Endothelial cell of umbilical vein (primary cell): ENCODE results near the gene ABHD5. TPM values are rescaled to one million over a fixed set of nuclear protein-coding genes. Genes with fewer than 3 reads are reported as not detected.

Experiments used
- BruUV-seq: library from RNA; stranded (reverse); fragments of 400-500 nt; replicated peaks from 2 replicates; lab custom pipeline; 2021; lab: Mats Ljungman, UMichigan
- CTCF ChIA-PET: fragments of 300-600, 350-600 bp; sonication (Branson Sonifier 250); formaldehyde crosslinking; loops from one replicate; lab custom pipeline; 2021; ENCODE audit warnings: antibody characterized with exemption, inconsistent platforms; lab: Charles Lee
- POLR2A ChIA-PET: fragments of 300-600, 350-600 bp; sonication (Branson Sonifier 250); formaldehyde crosslinking; loops from one replicate; lab custom pipeline; 2021; ENCODE audit warnings: antibody characterized with exemption, inconsistent platforms; lab: Charles Lee
- DNase-seq: peaks from one replicate; pipeline ENCODE4 v3.0.0-alpha.2; 2011; ENCODE audit warnings: low read depth, low spot score
- FAIRE-seq: peaks from 2 replicates; lab custom pipeline; 2011; peaks lifted over from hg19 to GRCh38; lab: Jason Lieb, UNC
- H2AFZ ChIP-seq: 2 replicates; pipeline ENCODE4 v1.6.0; 2012; ENCODE audit warnings: low read depth, low read length, control low read depth, inconsistent platforms
- H3K27ac ChIP-seq: 2 replicates; pipeline ENCODE4 v1.5.1; 2011; ENCODE audit warnings: low read depth, mild to moderate bottlenecking, control low read depth, low read length, moderate library complexity; ENCODE audit not compliant: insufficient read depth
- H3K27me3 ChIP-seq, 2 experiments: 2 replicates each; pipeline versions ENCODE4 v1.6.0 to v1.6.1; 2011; ENCODE audit warnings: low read length in 2 of 2, mixed read lengths in 1 of 2; ENCODE audit not compliant: control insufficient read depth in 2 of 2, insufficient read depth in 2 of 2
- H3K36me3 ChIP-seq, 2 experiments: 2 replicates in 1 of 2; 3 replicates in 1 of 2; pipeline ENCODE4 v1.5.1; 2011; ENCODE audit warnings: low read length in 2 of 2, mild to moderate bottlenecking in 1 of 2, moderate library complexity in 1 of 2; ENCODE audit not compliant: control insufficient read depth in 2 of 2, insufficient read depth in 2 of 2; ENCODE audit errors: extremely low read depth in 1 of 2
- H3K4me1 ChIP-seq: 3 replicates; pipeline ENCODE4 v1.5.1; 2011; ENCODE audit warnings: mild to moderate bottlenecking, low read length; ENCODE audit not compliant: control insufficient read depth, insufficient read depth; ENCODE audit errors: extremely low read depth
- H3K4me2 ChIP-seq: 2 replicates; pipeline ENCODE4 v1.6.1; 2011; ENCODE audit warnings: low read length, control low read depth, mixed read lengths; ENCODE audit not compliant: insufficient read depth
- H3K4me3 ChIP-seq, 3 experiments: fragments of 200-600 bp in 1 of 3; sonication (generic), shearing (Covaris generic) in 1 of 3; replicated peaks in 1 of 3; 2 replicates each; pipeline ENCODE4 v1.5.1; 2011 to 2016; ENCODE audit warnings: control low read depth in 3 of 3, low read length in 3 of 3, mild to moderate bottlenecking in 2 of 3, inconsistent platforms in 1 of 3, low read depth in 1 of 3, moderate library complexity in 1 of 3; ENCODE audit not compliant: insufficient read depth in 1 of 3
- H3K79me2 ChIP-seq: 2 replicates; pipeline ENCODE4 v1.6.0; 2012; ENCODE audit warnings: low read length, inconsistent platforms; ENCODE audit not compliant: control insufficient read depth, insufficient read depth
- H3K9ac ChIP-seq: replicated peaks from 2 replicates; pipeline ENCODE3; 2011; ENCODE audit warnings: low read length, control low read depth; ENCODE audit not compliant: insufficient read depth; ENCODE audit errors: extremely low read depth
- H3K9me1 ChIP-seq: replicated peaks from 3 replicates; pipeline ENCODE4 v1.6.0; 2011; ENCODE audit warnings: mild to moderate bottlenecking, low read length; ENCODE audit not compliant: control insufficient read depth, insufficient read depth; ENCODE audit errors: extremely low read depth
- H3K9me3 ChIP-seq: replicated peaks from 2 replicates; pipeline ENCODE4 v1.5.1; 2012; ENCODE audit warnings: low read length, inconsistent platforms; ENCODE audit not compliant: control insufficient read depth, insufficient read depth
- H4K20me1 ChIP-seq: replicated peaks from 2 replicates; pipeline ENCODE3; 2011; ENCODE audit warnings: mild to moderate bottlenecking, low read length; ENCODE audit not compliant: control insufficient read depth, insufficient read depth; ENCODE audit errors: extremely low read depth
- CTCF ChIP-seq, 2 donors: IDR thresholded peaks; 1 replicate in 1 of 2; 2 replicates in 1 of 2; pipeline ENCODE4 v1.5.1; 2011; ENCODE audit warnings: low read length in 2 of 2, mild to moderate bottlenecking in 2 of 2, moderate library complexity in 2 of 2, control low read depth in 1 of 2, inconsistent platforms in 1 of 2, low read depth in 1 of 2; ENCODE audit not compliant: insufficient read depth in 1 of 2; ENCODE audit errors: extremely low read depth in 1 of 2
- EZH2 ChIP-seq: IDR thresholded peaks from 2 replicates; pipeline ENCODE4 v1.6.1; 2012; ENCODE audit warnings: borderline replicate concordance, low read depth, mild to moderate bottlenecking, moderate library complexity, low read length, inconsistent platforms; ENCODE audit not compliant: severe bottlenecking
- FOS ChIP-seq: IDR thresholded peaks from 2 replicates; pipeline ENCODE4 v1.6.1; 2011; ENCODE audit warnings: mild to moderate bottlenecking, low read length, moderate library complexity, borderline replicate concordance; ENCODE audit not compliant: insufficient read depth
- GATA2 ChIP-seq: IDR thresholded peaks from 2 replicates; pipeline ENCODE4 v1.7.0; 2011; ENCODE audit warnings: low read depth, mild to moderate bottlenecking, moderate library complexity, mixed read lengths, low read length; ENCODE audit not compliant: insufficient read length, insufficient read depth
- JUN ChIP-seq: IDR thresholded peaks from 2 replicates; pipeline ENCODE4 v1.6.1; 2011; ENCODE audit warnings: borderline replicate concordance, low read depth; ENCODE audit not compliant: insufficient read length, insufficient read depth
- MAX ChIP-seq: IDR thresholded peaks from 2 replicates; pipeline ENCODE4 v1.6.1; 2011; ENCODE audit not compliant: insufficient read depth, insufficient read length
- MYC ChIP-seq: IDR thresholded peaks from one replicate; pipeline ENCODE4 v1.6.1; 2011; ENCODE audit warnings: mild to moderate bottlenecking, low read depth, low read length
- POLR2A ChIP-seq: IDR thresholded peaks from 2 replicates; pipeline ENCODE4 v1.6.1; 2012; ENCODE audit warnings: low read depth, mild to moderate bottlenecking, control low read depth, low read length
- POLR2AphosphoS5 ChIP-seq: IDR thresholded peaks from 2 replicates; pipeline ENCODE4 v1.6.1; 2012; ENCODE audit warnings: low read depth, mild to moderate bottlenecking, control low read depth, low read length, moderate library complexity; ENCODE audit not compliant: insufficient read depth
- dilution Hi-C: fragments of 300-500 bp; cut with MboI; formaldehyde crosslinking; loops from one replicate; pipeline ENCODE4 v1.15.0; 2019; ENCODE audit warnings: low sequenced_read_pairs; ENCODE audit not compliant: extremely low pct_ligation_motif_present
- intact Hi-C: fragments of 100-400 bp; cut with micrococcal nuclease; formaldehyde crosslinking; loops from one replicate; pipeline ENCODE4 v1.10.0; 2022
- polyA plus RNA-seq, 4 experiments: library from polyadenylated mRNA; depleted of rRNA in 3 of 4; stranded (reverse) in 3 of 4; unstranded in 1 of 4; fragments of >200 nt; gene quantifications; 2 replicates each; pipeline versions ENCODE4 v1.2.1 to v1.2.3, GENCODE V29; 2011 to 2012; ENCODE audit warnings: missing spikeins in 1 of 4
- total RNA-seq: library from RNA; stranded (reverse); gene quantifications from 2 replicates; pipeline ENCODE4 v1.2.3, GENCODE V29; 2021

The ABHD5 gene
- total and polyA plus RNA-seq, 2 donors (not counting 3 experiments of a cell fraction or from before 2014, with no cell fraction given), result 10.0 to 21.2 TPM

- Histone ChIP-seq H3K36me3 (no peaks in the 10 kb centered on the region), H2AFZ (no peak overlapping the region), H3K4me1 (no peaks in the 10 kb centered on the region), H3K27ac (no peak overlapping the region), H3K79me2 (no peaks in the 10 kb centered on the region), H3K9me3 (no peaks in the 10 kb centered on the region), H3K4me2 (no peak overlapping the region), H3K9me1 (no peaks in the 10 kb centered on the region), H3K4me3 (no peak overlapping the region), H4K20me1 (no peaks in the 10 kb centered on the region), H3K9ac (no peak overlapping the region), H3K27me3 (no peaks in the 10 kb centered on the region)
- ChIA-PET POLR2A (no interaction called here), CTCF (interaction anchor here (1.7 kb wide), 1 partner anchor 12 kb away, joined by 4 read pairs; no protein-coding TSS in a partner anchor)
- BruUV-seq, result no TSS peak
- no peak for TF ChIP-seq POLR2AphosphoS5
- TF ChIP-seq EZH2, result no peak
- TF ChIP-seq FOS, result no peak
- TF ChIP-seq GATA2, result no peak
- TF ChIP-seq MAX, result no peak
- TF ChIP-seq JUN, result no peak
- TF ChIP-seq CTCF (IDR thresholded peaks at IDR 0.05; ENCODE audit: extremely low read depth in 1 of 2, insufficient read depth in 1 of 2, low read depth in 1 of 2, low read length in 2 of 2), result no peak
- no peak for TF ChIP-seq POLR2A
- TF ChIP-seq MYC, result no peak
- DNase-seq, result no peak
- intact Hi-C loops, result no loop called here
- dilution Hi-C loops, result no loop called here
- FAIRE-seq, result no peak
Measured at GRCh38 chr3:43674345-43675085, 16.2 kb upstream of the ABHD5 start.
